ENCODE results near the gene MICAL3.
"Not testable (repeated sequence)": the region's sequence is repeated elsewhere in the genome, so short reads cannot be mapped to it uniquely, and the experiment has no call there.

The MICAL3 gene

DNA sequence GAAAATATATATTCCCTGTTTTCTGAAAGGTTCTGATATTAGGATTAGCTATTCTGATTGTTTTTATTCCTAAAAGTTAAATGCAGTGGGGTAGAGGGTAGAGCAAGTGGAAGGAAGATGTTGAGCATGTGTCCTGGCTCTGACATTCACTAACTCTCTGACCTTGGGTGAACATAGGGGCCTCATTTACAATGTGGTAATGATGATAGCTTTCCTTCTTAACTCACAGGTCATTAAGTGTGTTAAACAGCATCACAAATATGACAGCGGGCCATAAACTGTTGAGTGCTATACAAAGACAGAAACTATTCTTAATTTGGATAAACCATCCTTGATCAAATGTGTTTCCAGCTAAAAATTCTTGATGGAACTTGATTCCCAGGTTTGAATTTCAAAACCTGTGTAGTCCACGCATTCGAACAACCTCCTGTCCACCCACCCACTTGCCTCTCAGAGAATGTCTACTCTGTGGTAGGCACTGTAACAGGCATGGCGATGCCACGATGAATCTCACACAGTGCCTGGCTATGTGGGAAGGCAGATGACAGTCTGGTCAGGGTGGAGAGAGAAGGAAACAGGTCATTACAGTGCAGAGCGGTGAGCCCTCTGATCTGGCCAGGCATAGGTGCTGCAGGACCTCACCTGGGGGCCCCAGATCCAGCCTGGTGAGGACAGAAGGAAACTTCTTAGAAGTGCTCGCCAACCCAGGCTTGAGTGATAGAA, 34.2 kb upstream of the MICAL3 start:
- no peak for FAIRE-seq

DNA sequence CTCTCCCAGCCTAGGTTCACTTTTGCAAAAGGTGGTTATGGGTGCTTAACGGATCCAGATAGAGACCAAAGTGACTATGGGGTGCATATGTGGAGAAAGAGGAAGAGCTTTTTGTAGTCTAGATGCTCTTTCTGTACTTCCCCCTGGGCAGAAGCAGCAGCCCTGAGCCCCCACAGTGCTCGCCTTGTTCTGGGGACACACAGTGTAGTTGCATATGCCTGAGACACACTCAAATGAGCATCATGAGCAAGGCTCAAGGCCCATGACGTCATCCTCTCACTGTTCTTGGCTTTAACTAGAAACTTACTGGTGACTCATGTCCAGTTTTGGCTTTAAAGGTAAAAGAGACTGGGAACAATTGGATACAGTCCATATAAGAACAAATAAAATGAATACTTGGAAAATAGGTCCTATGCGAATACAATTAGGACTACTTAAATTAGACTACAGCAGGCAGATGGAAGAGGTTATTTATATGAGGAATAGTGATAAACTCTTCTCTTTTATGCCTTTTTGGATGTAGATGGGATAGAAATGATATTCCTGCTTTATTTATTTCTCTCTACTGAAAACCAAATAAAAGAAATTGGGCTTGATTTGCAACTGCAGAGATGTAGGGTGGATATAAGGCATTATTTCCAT, 33.3 kb upstream of the MICAL3 start:
- peak; percentile 91 for FAIRE-seq

DNA sequence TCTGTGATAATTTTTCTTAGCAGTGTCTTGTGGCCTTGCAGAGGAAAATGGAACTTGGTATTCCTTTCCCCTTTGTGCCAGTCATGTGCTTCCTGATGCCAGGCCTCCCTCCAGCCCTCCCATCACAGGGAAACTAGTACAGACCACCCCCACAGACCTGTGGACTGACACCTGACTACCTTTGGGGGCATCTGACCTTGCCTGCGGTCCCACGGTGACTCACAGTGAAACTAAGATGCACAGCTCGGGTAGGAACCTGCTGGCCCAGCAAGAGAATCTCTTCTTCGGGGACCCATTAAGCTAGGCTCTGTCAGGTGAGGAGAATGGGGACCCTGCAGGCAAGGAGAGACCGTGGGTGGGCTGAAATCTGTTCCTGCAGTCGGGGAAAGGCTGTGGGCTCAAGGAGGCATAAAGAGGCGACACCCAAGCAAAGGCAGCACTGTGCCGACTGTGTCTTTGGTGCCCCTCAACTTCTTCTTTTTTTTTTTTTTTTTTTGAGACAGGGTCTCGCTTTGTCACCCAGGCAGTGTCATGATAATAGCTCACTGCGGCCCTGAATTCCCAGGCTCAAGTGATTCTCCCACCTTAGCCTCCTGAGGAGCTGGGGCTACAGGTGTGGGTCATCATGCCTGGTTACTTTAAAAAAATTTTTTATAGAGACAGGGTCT, 32.6 kb upstream of the MICAL3 start:
- FAIRE-seq: no peak

- peak; percentile 99 for FAIRE-seq
Measured at GRCh38 chr22:18056161-18056666, 31.9 kb upstream of the MICAL3 start.

GRCh38 chr22:18055619-18056160, 31.3 kb upstream of the MICAL3 start:
- FAIRE-seq: no peak

- not testable (repeated sequence) for FAIRE-seq
Measured at GRCh38 chr22:18053216-18053946, 29.0 kb upstream of the MICAL3 start.

- not testable (repeated sequence) for FAIRE-seq
Measured at GRCh38 chr22:18051113-18051512, 26.8 kb upstream of the MICAL3 start.

DNA sequence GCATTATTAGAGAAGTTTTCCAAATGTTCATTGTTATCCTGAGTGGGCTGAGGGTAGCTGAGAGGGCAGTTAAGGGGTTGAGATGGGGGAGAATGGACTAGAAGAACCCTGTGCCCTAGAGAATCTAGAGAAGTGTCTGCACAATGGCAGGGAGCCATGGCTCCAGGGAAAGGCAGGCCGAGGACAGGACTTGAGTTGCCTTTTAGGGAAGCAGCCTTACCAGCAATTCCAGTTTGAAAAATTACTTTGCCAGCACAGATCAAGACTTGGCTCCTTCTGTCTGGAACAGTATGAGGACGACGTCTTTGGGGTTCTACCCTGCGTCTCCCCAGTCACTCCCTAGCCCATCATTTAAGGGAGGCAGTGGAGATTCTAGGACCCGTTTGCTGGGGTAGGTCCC, 25.7 kb upstream of the MICAL3 start:
- FAIRE-seq: no peak

DNA sequence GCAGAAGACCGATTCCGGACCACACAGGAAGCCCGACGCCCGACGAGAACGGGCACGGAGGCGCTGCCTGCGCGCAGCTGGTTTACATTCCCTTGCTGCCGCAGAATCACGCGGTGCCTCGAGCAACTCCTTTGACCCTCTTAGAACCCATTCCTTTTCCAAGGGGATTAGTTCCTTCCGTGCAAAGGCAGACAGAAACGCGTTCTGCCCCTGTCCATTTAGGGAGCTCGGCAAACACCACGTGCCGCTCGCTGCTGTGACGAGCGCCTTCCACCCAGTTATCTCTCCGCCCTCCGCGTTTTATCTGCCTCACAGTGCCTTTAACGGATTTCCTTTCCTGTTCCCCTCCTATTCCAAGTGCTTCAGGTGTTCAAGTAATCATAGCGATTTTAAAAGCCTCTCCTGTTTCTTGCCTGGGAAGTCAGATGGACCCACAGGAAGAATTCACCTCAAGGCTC, 24.1 kb upstream of the MICAL3 start:
- no peak for FAIRE-seq

- FAIRE-seq: no peak
Measured at GRCh38 chr22:18048041-18048440, 23.7 kb upstream of the MICAL3 start.

GRCh38 chr22:18045794-18046193, 21.4 kb upstream of the MICAL3 start:
- no peak for FAIRE-seq

GRCh38 chr22:18044548-18045271, 20.3 kb upstream of the MICAL3 start:
- no peak for FAIRE-seq

DNA sequence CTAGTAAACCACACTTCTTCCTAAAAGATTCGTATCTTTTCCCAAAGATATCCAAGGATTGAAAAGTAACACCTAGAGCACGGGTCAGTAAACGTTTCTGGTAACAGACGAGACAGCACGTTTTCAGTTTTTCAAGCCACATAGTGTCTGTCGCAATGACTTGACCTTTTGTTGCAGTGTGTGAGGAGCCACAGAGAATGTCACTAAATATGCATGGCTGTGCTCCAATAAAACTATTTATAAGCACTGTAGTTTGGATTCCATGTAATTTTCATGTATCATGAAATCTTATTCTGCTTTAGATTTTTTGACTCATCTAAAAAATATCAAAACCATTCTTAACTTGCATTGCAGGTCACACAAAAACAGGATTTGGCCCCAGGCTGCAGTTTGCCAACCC, 18.3 kb upstream of the MICAL3 start:
- no peak for FAIRE-seq

GRCh38 chr22:18040898-18041297, 16.5 kb upstream of the MICAL3 start:
- not testable (repeated sequence) for FAIRE-seq

GRCh38 chr22:18035751-18036150, 11.4 kb upstream of the MICAL3 start:
- no peak for FAIRE-seq

GRCh38 chr22:18034076-18034475, 9.7 kb upstream of the MICAL3 start:
- no peak for FAIRE-seq

DNA sequence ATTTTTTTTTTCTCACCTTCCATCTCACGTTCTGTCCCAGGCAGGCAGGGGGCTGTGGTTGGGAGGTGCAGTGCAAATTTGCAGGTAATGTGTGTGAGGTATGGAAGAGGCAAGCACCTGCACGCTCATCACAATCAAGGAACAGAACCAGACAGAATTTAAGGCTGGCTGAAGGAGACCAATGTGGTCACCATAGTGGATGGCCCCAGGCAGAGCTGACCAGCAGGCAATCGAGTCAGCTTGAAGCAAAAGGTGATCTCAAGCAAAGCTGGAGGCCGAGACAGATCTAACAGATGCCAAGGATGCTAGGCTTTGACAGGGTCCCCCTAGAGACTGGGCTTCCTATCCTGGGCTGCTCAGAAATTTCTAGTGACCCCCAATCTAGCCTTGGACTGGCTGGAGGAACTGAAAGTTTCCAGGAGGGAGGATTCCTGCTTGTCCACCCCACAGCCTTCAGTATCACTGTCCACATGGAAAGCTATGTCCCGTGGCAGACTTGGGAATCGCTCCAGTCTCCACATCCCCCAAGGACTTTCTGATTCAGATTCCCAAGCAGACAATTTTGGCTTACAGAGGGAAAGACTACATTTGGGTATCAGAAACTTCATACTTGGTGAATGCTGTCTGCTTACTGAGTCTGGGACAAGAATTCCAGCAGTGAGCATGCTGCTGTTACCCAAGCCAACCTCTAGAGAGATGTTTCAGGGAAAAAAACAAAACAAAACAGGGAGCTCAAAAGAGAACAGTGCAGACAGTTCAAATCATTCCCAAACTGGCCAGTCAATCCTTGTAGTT, 9.0 kb upstream of the MICAL3 start:
- no peak for FAIRE-seq

- peak; percentile 30 for FAIRE-seq
Measured at GRCh38 chr22:18032455-18033101, 8.2 kb upstream of the MICAL3 start.

DNA sequence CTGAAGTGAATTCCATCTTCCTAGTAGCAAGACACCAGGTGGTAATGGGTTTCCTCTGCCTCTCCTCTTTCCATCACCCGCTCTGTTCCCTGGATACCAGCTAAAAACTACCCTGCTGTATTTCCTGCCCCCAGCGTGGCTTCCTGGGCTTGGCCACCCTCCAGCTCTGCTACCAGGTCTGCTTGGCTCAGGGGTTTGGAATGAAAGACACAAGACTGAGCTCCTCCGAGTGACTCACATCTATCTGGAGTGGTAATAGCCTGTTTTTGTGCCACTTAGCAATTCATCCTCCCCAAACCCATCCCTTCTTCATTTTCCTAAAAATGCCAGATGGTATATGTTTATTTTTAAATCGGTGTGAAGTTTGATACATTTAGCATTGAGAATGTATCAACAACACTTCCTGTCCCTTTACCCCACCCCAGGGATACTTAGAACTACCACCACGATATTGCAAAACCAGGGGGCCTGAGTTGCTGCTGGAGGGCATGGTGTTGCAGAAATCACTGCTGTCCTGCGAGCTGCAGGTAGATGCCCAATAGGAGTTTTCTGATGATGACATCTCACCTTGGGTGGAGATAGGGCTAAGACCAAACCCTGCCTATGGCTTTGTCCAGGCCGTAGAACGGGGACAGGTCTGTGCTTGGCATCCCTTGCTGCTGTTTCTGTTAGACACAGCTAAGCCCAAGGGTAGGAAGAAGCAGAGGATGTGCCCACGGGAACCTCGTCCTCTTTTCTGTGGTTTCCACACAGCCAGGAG, 7.5 kb upstream of the MICAL3 start:
- peak; percentile 97 for FAIRE-seq
